ES-I3 (cell line): ENCODE data around the gene ITGAX.
"Not testable (repeated sequence)": the region's sequence is repeated elsewhere in the genome, so short reads cannot be mapped to it uniquely, and the experiment has no call there.

ENCODE experiments used
- H3K36me3 ChIP-seq: 2 replicates; pipeline ENCODE4 v1.6.1; 2013; ENCODE audit warnings: mild to moderate bottlenecking, low read length, control low read depth, moderate library complexity; ENCODE audit not compliant: insufficient read depth
- H3K4me1 ChIP-seq: 2 replicates; pipeline ENCODE4 v1.6.1; 2013; ENCODE audit warnings: mild to moderate bottlenecking, control low read depth, low read length; ENCODE audit not compliant: insufficient read depth
- H3K9ac ChIP-seq: 2 replicates; pipeline ENCODE4 v1.6.1; 2013; ENCODE audit warnings: low read depth, mild to moderate bottlenecking, low read length, moderate library complexity
- H3K9me3 ChIP-seq: 2 replicates; pipeline ENCODE4 v1.6.1; 2013; ENCODE audit warnings: mild to moderate bottlenecking, low read length, moderate library complexity; ENCODE audit not compliant: control insufficient read depth, insufficient read depth

The ITGAX gene

DNA sequence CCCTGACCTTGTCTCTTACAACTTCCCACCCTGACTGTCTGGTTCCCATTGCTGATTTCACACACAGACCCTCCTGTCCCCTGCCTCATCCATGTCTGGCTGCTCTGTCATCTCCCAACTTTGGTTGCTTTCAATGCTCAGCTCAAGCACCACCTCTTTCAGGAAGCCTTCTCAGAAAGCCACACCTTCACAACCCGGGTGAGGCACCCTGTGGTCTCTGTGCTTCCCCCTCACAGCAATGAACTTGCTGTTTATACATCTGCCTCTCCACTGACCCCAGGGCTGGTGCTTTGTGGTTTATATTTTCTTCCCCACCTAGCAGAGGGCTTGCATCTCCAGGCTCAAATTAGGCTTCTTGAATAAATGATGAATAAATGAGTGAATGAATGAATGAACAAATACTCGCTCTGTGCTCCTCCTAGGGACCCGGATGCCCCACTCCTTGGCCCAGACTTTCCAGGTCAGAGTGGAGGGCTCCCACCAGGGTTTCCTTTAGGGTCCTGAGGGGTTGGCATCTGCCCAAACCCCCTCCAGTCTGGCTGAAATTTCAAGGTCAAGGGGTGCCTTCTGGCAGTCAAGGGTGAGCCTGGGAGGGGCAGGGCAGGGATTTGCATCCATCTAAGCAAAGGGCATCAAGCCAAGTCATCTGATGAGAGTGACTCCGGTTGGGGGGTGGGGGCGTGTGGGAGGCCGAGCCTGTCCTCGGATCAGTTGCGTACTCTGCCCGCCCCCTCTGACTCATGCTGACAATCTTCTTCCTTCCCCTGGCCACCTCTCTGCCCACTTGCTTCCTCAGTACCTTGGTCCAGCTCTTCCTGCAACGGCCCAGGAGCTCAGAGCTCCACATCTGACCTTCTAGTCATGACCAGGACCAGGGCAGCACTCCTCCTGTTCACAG, at the start of gene ITGAX:
Gene ITGAX (plus strand): TSS at position 783 of the 898 bp plus-strand sequence. CDS start 79 bp downstream, at position 862.
- no peaks in the 10 kb centered on the region; the same call in 1 of the 2 replicates for H3K36me3 ChIP-seq
- H3K4me1 ChIP-seq = peaks cover 12% of the 10 kb centered on the region; the same call in 1 of the 2 replicates
- no peaks in the 10 kb centered on the region for H3K9me3 ChIP-seq
- H3K9ac ChIP-seq = peak within 1 kb of the TSS; percentile 46; the same call in 1 of the 2 replicates

DNA sequence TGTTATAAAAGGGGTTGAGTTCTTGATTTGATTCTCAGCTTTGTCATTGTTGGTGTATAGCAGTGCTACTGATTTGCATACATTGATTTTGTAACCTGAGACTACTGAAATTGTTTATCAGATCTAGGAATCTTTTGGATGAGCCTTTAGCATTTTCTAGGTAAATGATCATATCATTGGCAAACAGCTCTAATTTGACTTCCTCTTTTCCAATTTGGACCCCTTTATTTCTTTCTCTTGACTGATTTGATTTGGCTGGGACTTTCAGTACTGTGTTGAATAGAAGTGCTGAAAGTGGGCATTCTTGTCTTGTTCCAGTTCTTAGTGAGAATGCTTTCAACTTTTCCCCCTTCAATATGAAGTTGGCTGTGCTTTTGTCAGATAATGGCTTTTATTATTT, 49.8 kb upstream of the ITGAX start:
- H3K36me3 ChIP-seq = no peaks in the 10 kb centered on the region
- H3K9me3 ChIP-seq = no peaks in the 10 kb centered on the region
- H3K4me1 ChIP-seq = no peaks in the 10 kb centered on the region
- H3K9ac ChIP-seq = no peak overlapping the region

DNA sequence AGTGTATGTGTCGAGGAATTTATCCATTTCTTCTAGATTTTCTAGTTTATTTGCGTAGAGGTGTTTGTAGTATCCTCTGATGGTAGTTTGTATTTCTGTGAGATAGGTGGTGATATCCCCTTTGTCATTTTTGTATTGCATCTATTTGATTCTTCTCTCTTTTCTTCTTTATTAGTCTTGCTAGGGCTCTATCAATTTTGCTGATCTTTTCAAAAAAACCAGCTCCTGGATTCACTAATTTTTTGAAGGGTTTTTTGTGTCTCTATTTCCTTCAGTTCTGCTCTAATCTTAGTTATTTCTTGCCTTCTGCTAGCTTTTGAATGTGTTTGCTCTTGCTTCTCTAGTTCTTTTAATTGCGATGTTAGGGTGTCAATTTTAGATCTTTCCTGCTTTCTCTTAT, 46.6 kb upstream of the ITGAX start:
- H3K36me3 ChIP-seq, H3K9ac ChIP-seq, H3K9me3 ChIP-seq, H3K4me1 ChIP-seq: not testable (repeated sequence)

GRCh38 chr16:31322500-31322899, 32.5 kb upstream of the ITGAX start:
- Histone ChIP-seq H3K4me1 (no peaks in the 10 kb centered on the region), H3K36me3 (no peaks in the 10 kb centered on the region), H3K9ac (no peak overlapping the region), H3K9me3 (peaks cover 6% of the 10 kb centered on the region; the same call in 1 of the 2 replicates)

DNA sequence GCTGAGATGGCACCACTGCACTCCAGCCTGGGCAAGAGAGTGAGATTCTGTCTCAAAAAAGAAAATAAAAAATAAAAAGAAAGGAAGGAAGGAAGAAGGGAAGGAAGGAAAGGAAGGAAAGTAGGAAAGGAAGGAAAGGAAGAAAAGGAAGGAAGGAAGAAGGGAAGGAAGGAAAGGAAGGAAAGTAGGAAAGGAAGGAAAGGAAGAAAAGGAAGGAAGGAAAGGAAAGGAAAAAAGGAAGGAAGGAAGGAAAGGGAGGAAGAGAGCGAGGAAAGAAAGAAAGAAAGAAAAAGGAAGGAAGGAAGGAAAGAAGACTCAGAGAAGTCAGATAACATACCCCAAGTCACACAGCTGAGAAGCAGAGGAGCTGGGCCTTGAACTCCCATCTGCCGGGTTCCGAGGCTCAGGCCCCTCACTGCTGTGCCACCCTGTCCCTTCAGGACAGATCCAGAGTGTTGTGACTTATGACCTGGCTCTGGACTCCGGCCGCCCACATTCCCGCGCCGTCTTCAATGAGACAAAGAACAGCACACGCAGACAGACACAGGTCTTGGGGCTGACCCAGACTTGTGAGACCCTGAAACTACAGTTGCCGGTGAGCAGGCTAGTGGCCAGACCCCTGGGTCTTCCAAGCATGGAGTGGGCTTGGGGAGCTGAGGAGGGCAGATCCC, 30.9 kb upstream of the ITGAX start:
- Histone ChIP-seq H3K36me3 (no peaks in the 10 kb centered on the region), H3K4me1 (peaks cover 4% of the 10 kb centered on the region), H3K9ac (no peak overlapping the region), H3K9me3 (peaks cover 6% of the 10 kb centered on the region; the same call in 1 of the 2 replicates)

DNA sequence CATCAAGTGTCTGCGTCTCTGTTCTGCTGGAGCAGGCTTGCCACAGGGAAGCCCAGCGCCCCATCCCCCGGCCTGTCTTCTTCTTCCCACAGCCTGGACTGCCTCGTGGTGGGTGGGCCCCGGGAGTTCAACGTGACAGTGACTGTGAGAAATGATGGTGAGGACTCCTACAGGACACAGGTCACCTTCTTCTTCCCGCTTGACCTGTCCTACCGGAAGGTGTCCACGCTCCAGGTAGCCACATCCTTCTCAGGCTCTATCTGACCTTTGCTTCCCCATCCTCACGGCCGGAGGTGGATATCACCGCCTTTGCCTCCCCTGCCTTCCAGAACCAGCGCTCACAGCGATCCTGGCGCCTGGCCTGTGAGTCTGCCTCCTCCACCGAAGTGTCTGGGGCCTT, 29.8 kb upstream of the ITGAX start:
- Histone ChIP-seq H3K4me1 (peaks cover 4% of the 10 kb centered on the region), H3K9ac (no peak overlapping the region), H3K9me3 (peaks cover 6% of the 10 kb centered on the region; the same call in 1 of the 2 replicates), H3K36me3 (no peaks in the 10 kb centered on the region)

DNA sequence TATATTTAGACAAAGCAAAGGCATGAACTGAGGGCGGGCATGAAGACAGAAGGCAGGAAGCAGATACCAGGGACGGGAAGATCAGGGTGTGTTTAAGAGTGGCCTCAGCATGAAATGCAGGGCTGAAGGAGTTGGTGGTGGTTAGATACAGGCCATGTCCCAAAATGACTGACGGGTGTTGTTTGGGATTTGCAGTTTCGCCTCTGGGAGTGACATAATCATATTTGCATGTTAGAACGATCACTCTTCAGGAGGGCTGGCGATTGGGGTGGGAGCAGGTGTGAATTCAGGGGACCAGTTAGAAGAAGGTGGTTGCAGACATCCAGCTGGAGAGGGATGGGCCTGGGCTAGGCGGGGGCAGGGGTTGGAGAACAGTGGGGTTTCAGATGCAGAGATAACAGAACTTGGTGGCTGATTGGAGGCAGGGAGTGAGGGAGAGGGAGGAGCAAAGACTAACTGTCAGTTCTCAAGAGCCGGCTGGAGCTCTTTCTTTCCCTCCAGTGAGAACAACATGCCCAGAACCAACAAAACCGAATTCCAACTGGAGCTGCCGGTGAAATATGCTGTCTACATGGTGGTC, 27.2 kb upstream of the ITGAX start:
- no peak overlapping the region for H3K9ac ChIP-seq
- H3K9me3 ChIP-seq = no peaks in the 10 kb centered on the region
- H3K36me3 ChIP-seq = no peaks in the 10 kb centered on the region
- H3K4me1 ChIP-seq = peaks cover 4% of the 10 kb centered on the region

GRCh38 chr16:31328322-31329052, 26.5 kb upstream of the ITGAX start:
- H3K9ac ChIP-seq = no peak overlapping the region
- peaks cover 4% of the 10 kb centered on the region for H3K4me1 ChIP-seq
- H3K36me3 ChIP-seq = no peaks in the 10 kb centered on the region
- no peaks in the 10 kb centered on the region for H3K9me3 ChIP-seq

GRCh38 chr16:31329671-31330552, 25.1 kb upstream of the ITGAX start:
- H3K36me3 ChIP-seq = no peaks in the 10 kb centered on the region
- H3K9ac ChIP-seq = peak overlapping the region; percentile 39; the same call in 1 of the 2 replicates
- H3K4me1 ChIP-seq = peaks cover 4% of the 10 kb centered on the region
- H3K9me3 ChIP-seq = no peaks in the 10 kb centered on the region

GRCh38 chr16:31330553-31330890, 24.5 kb upstream of the ITGAX start:
- peak overlapping the region; percentile 39; the same call in 1 of the 2 replicates for H3K9ac ChIP-seq

DNA sequence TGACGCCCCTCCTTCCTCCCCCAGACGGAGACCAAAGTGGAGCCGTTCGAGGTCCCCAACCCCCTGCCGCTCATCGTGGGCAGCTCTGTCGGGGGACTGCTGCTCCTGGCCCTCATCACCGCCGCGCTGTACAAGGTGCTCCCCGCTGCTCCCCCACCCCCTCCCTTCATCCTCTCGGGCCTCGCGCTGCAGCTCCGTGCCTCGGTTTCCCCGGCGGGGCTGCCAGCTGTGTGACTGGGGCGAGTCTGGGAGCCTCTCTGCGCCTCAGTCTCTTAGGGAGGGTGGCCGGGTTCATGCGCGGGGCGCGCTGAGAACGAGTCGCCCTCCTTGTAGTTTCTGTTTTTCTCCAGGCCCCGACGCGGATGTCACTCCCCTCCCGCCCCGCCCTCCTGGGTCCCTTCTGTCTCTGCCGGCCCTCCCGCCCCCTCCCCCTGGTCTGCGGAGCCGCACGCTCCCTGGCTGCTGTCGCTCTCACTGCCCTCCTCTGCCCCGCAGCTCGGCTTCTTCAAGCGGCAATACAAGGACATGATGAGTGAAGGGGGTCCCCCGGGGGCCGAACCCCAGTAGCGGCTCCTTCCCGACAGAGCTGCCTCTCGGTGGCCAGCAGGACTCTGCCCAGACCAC, 23.7 kb upstream of the ITGAX start:
- peak overlapping the region; percentile 39; the same call in 1 of the 2 replicates for H3K9ac ChIP-seq
- no peaks in the 10 kb centered on the region for H3K9me3 ChIP-seq
- H3K4me1 ChIP-seq = peaks cover 4% of the 10 kb centered on the region
- H3K36me3 ChIP-seq = no peaks in the 10 kb centered on the region

More at GRCh38 chr16:31330553-31330890, 24.5 kb upstream of the ITGAX start:
- no peaks in the 10 kb centered on the region for H3K9me3 ChIP-seq
- peaks cover 4% of the 10 kb centered on the region for H3K4me1 ChIP-seq
- no peaks in the 10 kb centered on the region for H3K36me3 ChIP-seq

DNA sequence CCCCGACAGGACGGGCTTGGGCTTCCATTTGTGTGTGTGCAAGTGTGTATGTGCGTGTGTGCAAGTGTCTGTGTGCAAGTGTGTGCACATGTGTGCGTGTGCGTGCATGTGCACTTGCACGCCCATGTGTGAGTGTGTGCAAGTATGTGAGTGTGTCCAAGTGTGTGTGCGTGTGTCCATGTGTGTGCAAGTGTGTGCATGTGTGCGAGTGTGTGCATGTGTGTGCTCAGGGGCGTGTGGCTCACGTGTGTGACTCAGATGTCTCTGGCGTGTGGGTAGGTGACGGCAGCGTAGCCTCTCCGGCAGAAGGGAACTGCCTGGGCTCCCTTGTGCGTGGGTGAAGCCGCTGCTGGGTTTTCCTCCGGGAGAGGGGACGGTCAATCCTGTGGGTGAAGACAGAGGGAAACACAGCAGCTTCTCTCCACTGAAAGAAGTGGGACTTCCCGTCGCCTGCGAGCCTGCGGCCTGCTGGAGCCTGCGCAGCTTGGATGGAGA, 23.1 kb upstream of the ITGAX start:
- H3K36me3 ChIP-seq = no peaks in the 10 kb centered on the region
- H3K4me1 ChIP-seq = peaks cover 4% of the 10 kb centered on the region
- no peaks in the 10 kb centered on the region for H3K9me3 ChIP-seq
- H3K9ac ChIP-seq = no peak overlapping the region; the same call in 1 of the 2 replicates

- H3K4me1 ChIP-seq = peaks cover 4% of the 10 kb centered on the region
- no peaks in the 10 kb centered on the region for H3K36me3 ChIP-seq
- no peaks in the 10 kb centered on the region for H3K9me3 ChIP-seq
- no peak overlapping the region for H3K9ac ChIP-seq
Measured at GRCh38 chr16:31332544-31332943, 22.4 kb upstream of the ITGAX start.
